Measurements from ENCODE around the gene MCOLN1.
A peak's percentile ranks its signal among the peaks of the same experiment; 100 is the strongest.

Gene MCOLN1

GRCh38 chr19:7504684-7505083 lies 17.7 kb upstream of the MCOLN1 start:
- DNase-seq = no peak

- no peak for DNase-seq
These were observed 17.1 kb upstream of the MCOLN1 start for GRCh38 chr19:7505288-7505681.

DNA sequence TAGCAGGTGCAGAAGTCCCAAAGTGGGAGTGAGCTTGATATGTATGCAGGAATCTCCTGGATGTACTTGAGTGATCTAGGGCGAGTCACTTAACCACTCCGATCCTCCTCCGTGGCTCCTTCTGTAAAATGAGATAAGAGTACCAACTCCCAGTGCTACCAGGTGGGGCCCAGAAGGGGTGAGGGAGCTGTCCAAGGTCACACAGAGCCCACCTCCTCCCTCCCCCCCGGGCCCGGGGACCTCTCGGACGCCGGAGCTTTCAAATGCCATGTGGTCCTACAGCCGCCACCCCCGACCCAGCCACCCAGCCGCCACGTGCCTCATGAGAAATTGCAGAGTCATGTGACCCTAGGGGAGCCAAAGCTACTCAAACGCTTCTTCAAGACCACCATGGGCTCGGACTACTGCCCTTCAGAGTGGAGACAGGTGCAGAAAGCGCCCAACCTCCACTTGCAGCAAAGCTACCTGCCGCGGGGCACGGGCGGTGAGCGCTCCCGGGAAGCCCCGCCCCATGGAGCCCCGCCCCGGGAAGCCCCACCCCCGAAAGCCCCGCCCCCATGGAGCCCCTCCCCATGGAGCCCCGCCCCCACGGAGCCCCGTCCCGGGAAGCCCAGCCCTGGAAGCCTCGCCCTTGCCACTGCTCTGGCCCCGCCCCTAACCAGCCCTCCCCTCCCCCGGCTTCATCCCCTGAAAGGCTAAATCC lies 16.6 kb upstream of the MCOLN1 start:
- no peak for DNase-seq

GRCh38 chr19:7506385-7507328 lies 15.8 kb upstream of the MCOLN1 start:
- DNase-seq = no peak

DNA sequence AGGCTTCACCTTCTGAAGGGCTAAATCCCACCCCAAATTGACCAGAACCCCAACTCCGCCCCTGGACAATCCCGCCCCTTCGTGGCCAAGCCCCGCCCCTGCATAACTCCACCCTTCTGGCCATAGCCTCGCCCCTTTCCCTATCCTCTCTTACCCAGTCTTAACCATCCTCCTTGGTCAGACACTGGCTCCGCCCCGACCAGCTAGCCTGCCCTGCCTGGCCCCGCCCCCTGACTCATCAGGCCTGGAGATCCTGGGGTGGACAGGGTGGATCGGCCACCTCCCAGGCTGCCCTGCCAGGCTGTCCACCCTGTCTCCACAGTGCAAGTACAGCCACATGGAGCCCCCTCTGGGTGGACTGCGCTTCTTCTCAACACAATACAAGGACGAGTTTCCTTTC lies 14.5 kb upstream of the MCOLN1 start:
- DNase-seq = no peak

DNA sequence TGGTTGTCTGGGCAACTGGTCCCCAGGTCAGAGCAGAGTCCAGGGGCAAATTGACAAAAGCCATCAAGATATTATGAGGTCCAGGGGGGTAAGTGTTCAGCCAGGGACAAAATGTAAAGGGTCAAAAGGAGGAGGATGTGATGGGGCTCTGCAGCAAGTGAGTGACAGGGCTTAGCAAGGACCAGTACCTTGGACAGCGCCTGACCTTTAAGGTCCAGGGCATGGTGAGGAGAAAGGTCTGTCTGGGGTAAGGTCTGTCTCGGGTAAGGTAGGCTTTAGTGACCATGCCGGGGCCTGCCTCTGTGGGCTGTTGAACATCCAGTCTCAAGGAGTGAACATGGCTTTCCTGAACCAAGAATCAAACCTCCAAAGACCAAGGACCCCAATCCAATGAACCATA lies 12.8 kb upstream of the MCOLN1 start:
- no peak for DNase-seq

DNA sequence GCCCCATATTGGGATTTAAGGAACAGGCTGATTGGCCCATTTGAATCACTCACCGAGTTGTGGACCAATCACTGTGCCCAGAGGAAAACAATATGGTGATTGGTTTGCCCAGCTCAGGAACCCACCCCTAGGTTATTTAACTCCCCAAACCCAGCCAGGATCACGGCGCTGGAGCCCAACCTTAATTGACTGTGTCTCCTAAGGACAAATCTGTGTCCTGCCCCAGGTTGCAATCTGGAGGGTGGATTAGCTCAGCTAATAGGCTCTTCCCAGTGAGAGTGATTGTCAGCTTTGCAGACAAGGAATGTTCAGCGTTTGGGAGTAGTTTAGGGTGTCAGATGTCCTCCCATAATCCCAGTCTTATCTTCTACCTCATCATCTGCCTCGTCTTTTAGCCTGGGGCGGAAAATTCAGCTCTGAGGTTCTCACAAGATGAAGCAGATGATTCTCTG lies 10.0 kb upstream of the MCOLN1 start:
- no peak for DNase-seq

DNA sequence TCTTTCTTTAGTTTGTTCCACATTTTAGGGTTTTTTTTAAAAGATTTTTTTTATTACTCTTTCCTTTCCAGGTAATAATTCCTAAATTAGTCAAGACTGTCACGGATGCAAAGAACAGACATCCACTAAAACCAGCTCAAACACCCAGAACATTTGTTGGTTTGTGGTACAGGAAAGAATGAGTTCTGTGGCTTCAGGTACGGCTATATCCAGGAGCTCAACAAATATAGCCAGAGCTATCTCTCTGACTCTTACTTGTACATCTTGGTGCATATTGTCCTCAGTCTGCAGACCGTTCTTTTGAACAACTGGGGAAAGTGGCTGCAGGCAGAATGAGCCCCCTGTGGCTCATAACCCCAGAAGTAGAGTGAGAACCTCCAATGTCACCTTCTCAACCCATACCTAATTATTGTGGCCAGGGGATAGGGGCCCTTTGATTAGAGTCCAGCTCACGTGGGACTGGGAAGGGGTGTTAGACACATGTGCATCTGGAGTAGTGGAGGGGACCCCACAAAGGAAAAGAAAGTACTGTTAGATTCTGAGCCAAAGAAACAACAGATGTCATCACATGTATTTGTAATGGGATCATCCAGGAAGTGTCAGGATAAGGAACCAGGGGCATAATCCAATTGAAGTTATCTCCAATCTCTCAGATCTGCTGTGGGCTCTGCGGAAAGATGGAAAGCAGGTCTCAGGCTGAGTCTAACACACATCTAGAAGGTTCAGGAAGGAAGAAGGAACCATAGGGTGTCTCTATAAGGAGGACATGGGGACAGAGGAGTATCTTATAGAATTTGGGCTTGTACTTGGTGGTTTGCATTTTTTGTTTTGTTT lies 8.4 kb upstream of the MCOLN1 start:
- no peak for DNase-seq

GRCh38 chr19:7515110-7515644 lies 7.2 kb upstream of the MCOLN1 start:
- no peak for DNase-seq

DNA sequence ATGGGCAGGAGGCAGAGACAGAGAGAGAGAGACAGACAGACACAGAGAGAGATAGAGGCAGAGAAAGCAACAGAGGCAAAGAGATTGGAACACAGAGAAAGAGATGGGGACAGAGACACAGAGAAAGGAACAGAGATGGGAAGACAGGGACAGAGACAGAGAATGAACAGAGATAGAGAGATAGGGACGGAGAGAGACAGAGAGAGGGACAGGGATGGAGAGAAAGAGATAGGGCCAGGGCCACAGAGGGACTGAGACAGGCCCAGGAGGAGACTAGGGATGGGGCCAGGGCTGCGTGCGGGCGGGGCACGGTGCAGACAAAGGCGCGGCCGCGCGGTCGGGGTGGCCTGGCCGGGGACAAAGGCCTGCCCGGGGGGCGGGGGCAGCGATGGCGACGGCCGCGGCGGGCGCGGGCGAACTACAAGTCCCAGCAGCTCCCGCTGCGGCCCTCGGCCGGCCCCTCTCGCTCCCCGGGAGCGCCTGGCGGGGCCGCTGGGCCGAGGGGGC lies 6.7 kb upstream of the MCOLN1 start, which contains the start of gene ZNF358:
TSS of gene ZNF358 (plus strand) at position 459 of the 507 bp plus-strand sequence. CDS start 3,140 bp downstream, outside the sequence.
- DNase-seq = peak; percentile 36

GRCh38 chr19:7516333-7516732 lies 6.1 kb upstream of the MCOLN1 start:
- no peak for DNase-seq

GRCh38 chr19:7516878-7517277 lies 5.5 kb upstream of the MCOLN1 start:
- no peak for DNase-seq

DNA sequence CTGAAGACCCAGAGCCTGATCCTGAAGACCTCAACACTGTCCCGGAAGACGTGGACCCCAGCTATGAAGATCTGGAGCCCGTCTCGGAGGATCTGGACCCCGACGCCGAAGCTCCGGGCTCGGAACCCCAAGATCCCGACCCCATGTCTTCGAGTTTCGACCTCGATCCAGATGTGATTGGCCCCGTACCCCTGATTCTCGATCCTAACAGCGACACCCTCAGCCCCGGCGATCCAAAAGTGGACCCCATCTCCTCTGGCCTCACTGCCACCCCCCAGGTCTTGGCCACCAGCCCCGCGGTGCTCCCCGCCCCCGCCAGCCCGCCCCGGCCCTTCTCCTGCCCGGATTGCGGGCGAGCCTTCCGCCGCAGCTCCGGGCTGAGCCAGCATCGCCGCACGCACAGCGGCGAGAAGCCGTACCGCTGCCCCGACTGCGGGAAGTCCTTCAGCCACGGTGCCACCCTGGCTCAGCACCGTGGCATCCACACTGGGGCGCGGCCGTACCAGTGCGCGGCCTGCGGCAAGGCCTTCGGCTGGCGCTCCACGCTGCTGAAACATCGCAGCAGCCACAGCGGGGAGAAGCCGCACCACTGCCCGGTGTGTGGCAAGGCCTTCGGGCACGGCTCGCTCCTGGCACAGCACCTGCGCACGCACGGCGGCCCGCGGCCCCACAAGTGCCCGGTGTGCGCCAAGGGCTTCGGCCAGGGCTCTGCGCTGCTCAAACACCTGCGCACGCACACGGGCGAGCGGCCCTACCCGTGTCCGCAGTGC lies 2.9 kb upstream of the MCOLN1 start:
- DNase-seq = no peak

GRCh38 chr19:7520131-7521051 lies 2.0 kb upstream of the MCOLN1 start:
- DNase-seq = no peak

DNA sequence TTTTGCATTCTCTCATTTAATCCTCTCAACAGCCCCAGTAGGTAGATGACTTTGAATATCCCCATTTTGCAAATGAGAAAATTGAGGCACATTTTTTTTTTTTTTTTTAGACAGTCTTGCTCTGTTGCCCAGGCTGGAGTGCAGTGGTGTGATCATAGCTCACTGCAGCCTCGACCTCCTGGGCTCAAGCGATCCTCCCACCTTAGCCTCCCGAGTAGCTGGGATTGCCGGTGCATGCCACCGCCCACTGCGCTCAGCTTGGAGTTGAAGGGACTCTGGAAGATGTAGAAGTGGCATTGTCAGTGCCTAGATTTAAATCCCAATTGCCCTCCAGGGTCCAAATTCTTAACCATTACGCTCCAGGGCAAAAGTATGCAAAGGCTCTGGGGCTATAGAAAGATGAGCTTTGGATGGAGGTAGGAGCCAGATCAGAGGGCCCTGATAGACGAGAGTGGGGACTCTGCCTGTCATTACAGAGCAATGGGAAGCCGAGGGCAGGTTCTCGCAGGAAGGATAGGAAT lies 813 bp upstream of the MCOLN1 start:
- no peak for DNase-seq

- DNase-seq = no peak
These were observed 671 bp downstream of the MCOLN1 start for GRCh38 chr19:7522923-7523667.

DNA sequence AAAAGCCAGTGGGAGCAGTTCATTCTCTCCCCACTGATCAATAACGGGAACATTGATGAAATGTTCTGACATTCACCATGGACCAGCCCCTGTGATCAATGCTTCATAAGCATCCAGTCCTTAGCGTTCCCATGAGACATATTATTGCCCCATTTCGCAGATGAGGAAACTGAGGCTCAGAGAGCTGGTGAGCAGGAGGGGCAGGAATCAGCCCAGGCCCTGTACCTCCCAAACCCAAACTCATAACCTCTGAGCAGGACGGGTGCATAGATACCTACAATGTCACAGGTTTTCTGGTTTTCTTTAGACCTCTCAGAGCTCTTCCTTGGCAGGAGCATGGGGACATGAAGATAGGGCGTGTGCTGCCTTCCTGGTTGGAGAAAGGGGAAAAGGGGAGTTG lies 2.1 kb downstream of the MCOLN1 start:
- DNase-seq = no peak

- DNase-seq = no peak
These were observed 2.7 kb downstream of the MCOLN1 start for GRCh38 chr19:7524992-7525739.

Measured in NCI-H2227 treated with DMSO at 0.1 percent for 48 hours (cell line).